Airway epithelial cell (primary cell): ENCODE measurements around the gene THOP1. TPM values are rescaled to one million over a fixed set of nuclear protein-coding genes. Genes with fewer than 3 reads are reported as not detected.

Source experiments
- total RNA-seq: library from RNA; depleted of rRNA; stranded (reverse); fragments of >200 nt; gene quantifications from 2 replicates; pipeline ENCODE4 v1.2.3, GENCODE V29; 2015

THOP1 gene
- total RNA-seq = 120 and 132 TPM in 2 replicates

DNA sequence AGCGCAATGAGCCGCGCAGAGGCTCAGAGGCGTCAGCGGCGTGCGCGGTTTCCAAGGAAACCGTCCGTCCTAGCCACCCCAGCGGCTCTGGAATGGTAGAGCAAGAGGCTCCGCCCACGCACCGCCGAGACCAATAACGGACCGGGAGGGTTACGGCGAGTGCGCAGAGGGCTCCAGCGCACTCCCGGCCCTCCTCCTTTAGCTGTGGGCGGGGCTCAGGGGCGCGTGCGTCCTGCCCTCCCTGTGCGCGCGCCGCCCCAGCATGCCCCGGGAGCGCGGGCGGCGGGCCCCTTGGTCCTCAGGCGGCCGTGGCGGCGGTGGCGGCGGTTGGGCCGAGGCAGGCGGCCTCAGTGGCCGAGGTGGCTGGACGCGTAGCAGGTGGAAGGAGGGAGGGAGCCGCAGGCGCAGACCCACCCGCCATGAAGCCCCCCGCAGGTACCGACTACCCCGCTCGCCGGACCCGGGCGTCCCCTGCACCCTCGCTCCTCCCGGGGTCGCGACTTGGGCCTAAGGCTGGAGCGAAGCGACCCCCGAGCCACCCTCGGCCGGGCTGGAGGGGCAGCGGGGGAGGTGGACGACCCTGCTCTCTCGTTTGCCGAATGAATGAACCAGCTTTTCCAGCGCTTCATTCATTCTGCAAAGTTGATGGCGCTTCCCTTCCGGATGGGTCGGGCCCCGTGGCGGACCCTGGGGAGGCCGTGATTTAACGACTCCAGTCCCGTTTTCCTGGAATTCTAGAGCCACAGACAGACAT, at the start of gene THOP1:
Gene THOP1 (plus strand): TSS at position 260 of the 754 bp plus-strand sequence. CDS start 160 bp downstream, at position 420.

DNA sequence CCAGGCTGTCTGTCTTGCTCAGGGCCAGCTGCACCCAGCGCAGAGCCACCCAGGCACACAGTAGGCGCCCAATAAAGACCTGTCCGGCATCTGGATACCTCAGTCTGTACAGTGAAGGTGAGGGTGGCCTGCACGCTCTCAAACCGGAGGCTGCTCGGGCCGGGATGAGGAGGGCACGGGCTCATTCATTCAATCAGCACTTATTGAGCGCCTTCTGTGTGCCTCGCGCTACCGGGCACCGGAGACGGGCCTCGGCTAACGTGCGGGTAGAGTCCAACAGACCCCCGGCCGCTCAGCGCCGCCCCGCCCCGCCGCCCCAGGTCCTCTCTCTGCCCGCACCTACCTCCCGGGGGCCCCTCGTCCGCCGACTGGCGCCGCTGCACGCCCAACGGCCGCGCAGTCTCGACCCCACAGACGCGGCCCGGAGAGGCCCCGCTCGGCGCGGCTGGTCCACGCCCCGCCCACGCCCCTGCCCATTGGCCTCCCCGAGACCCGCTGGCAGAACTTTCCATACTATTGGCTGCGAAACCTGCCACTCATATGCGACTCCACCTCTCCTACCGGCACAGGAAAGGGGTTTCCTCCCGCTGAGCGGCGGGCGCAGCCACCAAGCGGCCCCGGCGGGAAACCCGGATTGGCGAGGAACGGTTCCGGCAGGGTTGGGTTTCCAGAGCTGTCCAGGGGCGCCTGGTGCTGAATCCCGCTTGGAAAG, 45.5 kb upstream of the THOP1 start, which contains the start of gene SLC39A3:
Gene SLC39A3 (minus strand): TSS at position 416 of the 712 bp plus-strand sequence. CDS start 2,760 bp downstream, outside the sequence.

DNA sequence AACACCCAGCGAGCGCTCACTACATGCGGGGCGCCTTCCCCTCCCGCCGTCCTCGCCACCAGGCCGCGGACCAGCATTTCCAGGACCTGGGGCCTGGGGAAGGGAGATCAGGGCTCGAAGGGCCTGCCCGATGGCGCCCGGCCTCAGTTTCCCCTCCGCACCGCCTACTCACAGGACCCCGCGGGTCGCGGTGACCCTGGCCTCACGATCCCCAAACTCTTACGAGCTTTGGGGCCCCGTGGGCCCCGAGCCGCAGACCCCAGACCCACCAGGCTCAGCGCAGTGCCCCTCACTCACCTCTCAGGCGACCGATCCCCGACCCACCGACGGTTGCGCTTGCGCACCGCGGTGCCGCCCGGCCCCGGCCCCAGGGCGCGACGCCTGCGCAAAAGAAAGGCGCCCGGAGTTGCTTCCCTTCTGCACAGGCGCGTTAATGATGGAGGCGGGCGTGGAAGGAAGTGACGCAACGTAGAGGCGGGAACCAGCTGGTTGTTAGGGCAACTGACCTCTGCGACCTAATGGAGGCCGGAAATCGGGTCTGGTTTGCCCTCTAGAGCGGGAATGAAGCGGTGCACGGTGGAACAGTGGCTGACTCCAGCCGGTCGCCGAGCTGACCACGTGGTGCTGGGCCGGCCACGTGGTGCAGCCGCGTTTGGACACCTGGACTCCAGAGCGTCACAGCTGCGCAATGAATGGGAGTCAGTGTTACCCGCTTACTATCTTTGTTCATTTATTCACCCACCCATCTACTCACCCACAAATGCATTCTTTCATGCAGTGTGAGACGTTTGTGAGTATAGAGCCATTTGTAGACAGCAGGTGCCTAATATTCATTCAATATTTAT, 2.1 kb upstream of the THOP1 start, which contains the start of gene SGTA:
Gene SGTA (minus strand): TSS at position 338 of the 845 bp plus-strand sequence. CDS start 14,205 bp downstream, outside the sequence.

DNA sequence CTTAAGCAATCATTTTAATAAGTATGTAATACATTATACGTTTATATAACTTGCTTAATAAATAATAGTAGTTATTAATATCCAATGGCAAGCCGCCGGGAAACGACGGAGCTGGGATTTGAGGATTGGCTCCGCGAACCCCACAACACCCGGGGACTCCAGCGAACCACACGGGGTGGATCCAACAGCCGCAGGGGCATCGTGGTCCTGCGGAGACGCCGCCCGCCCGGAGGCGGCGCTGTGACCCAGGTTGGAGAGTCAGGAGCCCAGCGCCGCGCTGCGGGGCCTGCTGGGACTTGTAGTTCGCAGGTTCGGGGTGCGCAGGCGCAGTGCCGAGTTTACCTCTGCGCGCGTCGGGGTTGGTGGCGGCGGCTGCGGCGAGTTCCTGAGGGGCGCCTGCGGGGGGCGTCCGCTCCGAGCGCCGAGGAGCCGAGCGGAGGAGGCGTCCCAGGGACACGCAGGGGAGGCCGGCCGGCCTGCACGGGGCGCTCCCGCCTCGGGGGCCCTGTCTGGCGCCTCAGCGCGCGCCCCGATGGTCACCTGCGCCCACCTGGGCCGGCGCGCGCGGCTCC, 34.3 kb downstream of the THOP1 start, which contains the start of gene ZNF554:
Gene ZNF554 (plus strand): TSS at position 329 of the 572 bp plus-strand sequence. CDS start 204 bp downstream, at position 533.

DNA sequence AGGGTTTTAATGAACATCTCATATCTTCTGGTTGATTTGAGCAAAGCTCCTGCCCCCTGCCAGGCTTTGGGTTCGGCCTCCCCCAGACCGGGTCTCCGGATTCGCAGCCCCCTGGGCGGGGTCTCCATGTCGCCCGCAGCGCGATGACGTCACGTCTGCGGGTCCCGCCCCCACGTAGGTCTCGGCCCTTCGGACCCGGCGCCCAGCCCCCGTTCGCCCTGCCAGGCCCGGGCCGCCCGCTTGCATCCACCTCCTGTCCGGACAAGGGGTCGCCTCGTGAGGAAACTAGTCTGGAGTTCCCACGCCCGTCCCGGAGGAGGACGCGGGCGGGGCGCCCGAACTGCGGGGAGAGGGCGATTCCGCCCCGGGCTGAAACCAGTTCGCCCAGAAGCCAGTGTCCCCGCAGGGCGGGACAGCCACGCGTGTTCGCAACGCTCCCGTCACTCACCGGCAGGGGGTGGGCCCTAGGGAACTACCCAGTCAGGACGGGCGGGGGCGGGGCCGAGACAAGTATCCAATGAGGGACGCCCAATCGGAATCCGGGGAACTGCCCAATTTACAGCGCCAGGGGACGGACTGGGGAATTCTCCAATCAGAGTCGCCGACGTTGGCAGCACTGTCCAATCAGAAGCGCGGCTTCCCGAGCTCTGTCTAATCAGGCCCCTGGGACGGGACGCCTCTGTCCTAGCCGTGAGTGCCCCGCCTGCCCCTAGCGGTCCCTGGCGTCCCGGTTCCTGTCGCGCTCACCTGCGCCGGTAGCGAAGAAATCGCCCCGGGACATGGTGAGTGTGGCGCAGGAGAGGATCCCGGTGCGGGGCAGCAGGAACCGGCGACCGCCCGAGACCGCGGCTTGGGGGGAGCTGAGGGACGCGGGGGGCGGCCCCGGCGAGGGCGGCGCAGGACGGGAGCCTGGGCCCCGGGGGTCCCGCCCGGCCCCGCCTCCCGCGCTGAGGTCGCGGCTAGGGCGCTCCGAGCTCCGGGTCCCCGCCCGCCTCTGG, 55.8 kb downstream of the THOP1 start, which contains the start of gene ZNF555:
Gene ZNF555 (plus strand): TSS at position 682 of the 998 bp plus-strand sequence. CDS start 98 bp downstream, at position 780.

Other genes starting within 250 kb of the THOP1 start
- 0.09 and 0.14 TPM in 2 replicates for gene GNG7, start 82.8 kb upstream of the THOP1 start, total RNA-seq
- 0.14 TPM in 1 of 2 replicates, not detected in the other for gene DIRAS1, start 64.1 kb upstream of the THOP1 start, total RNA-seq
- gene SLC39A3, start 45.5 kb upstream of the THOP1 start, total RNA-seq = 40.5 and 64.9 TPM in 2 replicates
- 70.2 and 72.1 TPM in 2 replicates for gene SGTA, start 2.2 kb upstream of the THOP1 start, total RNA-seq
- 2.2 and 4.0 TPM in 2 replicates for gene ZNF554, start 34.4 kb downstream of the THOP1 start, total RNA-seq
- 1.9 and 4.0 TPM in 2 replicates for gene ZNF555, start 56.0 kb downstream of the THOP1 start, total RNA-seq
- gene ZNF556, start 81.8 kb downstream of the THOP1 start, total RNA-seq = 1.3 and 2.4 TPM in 2 replicates
- gene ZNF57, start 115.4 kb downstream of the THOP1 start, total RNA-seq = 8.0 and 14.7 TPM in 2 replicates
- 4.4 and 4.8 TPM in 2 replicates for gene ZNF77, start 159.5 kb downstream of the THOP1 start, total RNA-seq
- gene TLE6, start 192.1 kb downstream of the THOP1 start, total RNA-seq = 0.21 and 0.93 TPM in 2 replicates
- gene TLE2, start 243.8 kb downstream of the THOP1 start, total RNA-seq = 0.60 and 1.8 TPM in 2 replicates